Upper lobe of left lung (tissue), 6 donors: ENCODE measurements around the gene WWC1. TPM values are rescaled to one million over a fixed set of nuclear protein-coding genes. Genes with fewer than 3 reads are reported as not detected.

ENCODE experiments used
- ATAC-seq, 2 donors: fragments of 200-7000 bp; cut with Tn5 transposase; one replicate each; pipeline ENCODE4 v1.9.1; 2022; ENCODE audit warnings: mild to moderate bottlenecking in 2 of 2, moderate library complexity in 2 of 2; ENCODE audit not compliant: low FRiP score in 2 of 2
- DNase-seq, 2 donors: peaks; one replicate each; pipeline ENCODE4 v3.0.0-alpha.2; 2019 to 2020
- H3K27ac ChIP-seq, 4 donors: fragments of 200-600 bp; sonication (generic); one replicate each; pipeline ENCODE4 v1.5.1; 2016 to 2019
- H3K27me3 ChIP-seq, 4 donors: fragments of 200-600 bp; sonication (generic); one replicate each; pipeline ENCODE4 v1.5.1; 2017 to 2019
- H3K36me3 ChIP-seq, 4 donors: fragments of 200-600 bp; sonication (generic); one replicate each; pipeline ENCODE4 v1.5.1; 2016 to 2019
- H3K4me1 ChIP-seq, 4 donors: fragments of 200-600 bp; sonication (generic); one replicate each; pipeline ENCODE4 v1.5.1; 2018 to 2019
- H3K4me3 ChIP-seq, 4 donors: fragments of 200-600 bp; sonication (generic); one replicate each; pipeline ENCODE4 v1.5.1; 2017 to 2019; ENCODE audit warnings: mild to moderate bottlenecking in 2 of 4, moderate library complexity in 1 of 4
- H3K9me3 ChIP-seq, 4 donors: fragments of 200-600 bp; sonication (generic); one replicate each; pipeline ENCODE4 v1.5.1; 2018 to 2019
- EP300 ChIP-seq, 4 donors: sonication (generic); formaldehyde crosslinking; IDR thresholded peaks; one replicate each; pipeline ENCODE4 v1.5.1; 2017; ENCODE audit warnings: antibody characterized with exemption in 4 of 4, control low read depth in 2 of 4
- POLR2A ChIP-seq, 4 donors: fragments of 450-650 bp; IDR thresholded peaks; one replicate each; pipeline ENCODE4 v1.5.1; 2016 to 2017; ENCODE audit warnings: antibody characterized with exemption in 4 of 4, mild to moderate bottlenecking in 2 of 4
- POLR2AphosphoS5 ChIP-seq, 2 donors: sonication (generic); formaldehyde crosslinking; IDR thresholded peaks; one replicate each; pipeline ENCODE4 v1.5.1; 2017; ENCODE audit warnings: antibody characterized with exemption in 2 of 2
- WGBS, 2 donors: methylation state at CpG; one replicate each; pipeline ENCODE4 v1.1.5; 2017 to 2018; 5-methylcytosine and 5-hydroxymethylcytosine counted together
- total RNA-seq, 6 donors: library from RNA; depleted of rRNA in 4 of 6; stranded (reverse); fragments of >200 nt in 4 of 6; gene quantifications; one replicate each; pipeline versions ENCODE4 v1.1.0 to v1.2.1, GENCODE V29; 2016 to 2021
- TF ChIP-seq, protein P1 (sequence below), 6 experiments: fragments of 450-650 bp in 4 of 6; fragments of 200-600 bp in 2 of 6; sonication (generic) in 2 of 6; IDR thresholded peaks; one replicate each; pipeline ENCODE4 v1.5.1; 2016 to 2019; ENCODE audit warnings: antibody characterized with exemption in 6 of 6
- donor health status: DM: no; HTN: no; CAD: no; lungs with moderate emphysema.
- donor health status: DM: no; HTN: yes; CAD: no; lungs with severe emphysema.

The WWC1 gene
- total RNA-seq, 6 donors from 2014 or later, result 64.9 to 99.1 (median 86.4) TPM

DNA sequence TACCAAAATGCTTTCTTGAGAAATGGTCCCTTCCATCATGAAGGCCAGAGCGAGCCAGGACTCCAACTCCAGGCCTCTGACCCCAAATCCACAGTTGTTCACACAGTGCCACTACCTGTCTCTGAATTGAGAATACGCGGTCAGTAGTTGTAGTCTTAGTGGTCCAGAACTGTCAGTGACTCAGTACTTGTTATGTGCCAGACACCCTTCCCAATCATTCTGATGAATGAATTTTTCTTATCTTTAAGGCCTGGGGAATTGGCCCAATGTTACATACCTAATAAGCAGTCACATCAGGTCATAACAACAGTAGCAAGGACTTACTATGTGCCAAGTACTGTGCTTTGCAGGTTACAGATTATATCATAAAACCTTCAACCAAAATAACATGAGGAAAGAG, 122.2 kb downstream of the WWC1 start:
- Histone ChIP-seq H3K36me3 (peaks cover 0 to 10% (median 6%) of the 10 kb centered on the region in 4 donors), H3K4me1 (peaks cover 0 to 2% (median 0%) of the 10 kb centered on the region in 4 donors), H3K27me3 (no peaks in the 10 kb centered on the region), H3K9me3 (no peaks in the 10 kb centered on the region), H3K4me3 (no peak overlapping the region), H3K27ac (no peak overlapping the region)
- ATAC-seq, result no peak
- no peak for DNase-seq
- 98 to 100% methylated on average over 3 of the region's 3 CpGs for WGBS, 2 donors
- TF ChIP-seq POLR2A (IDR thresholded peaks at IDR 0.05), result no peak
- TF ChIP-seq, protein P1, sequence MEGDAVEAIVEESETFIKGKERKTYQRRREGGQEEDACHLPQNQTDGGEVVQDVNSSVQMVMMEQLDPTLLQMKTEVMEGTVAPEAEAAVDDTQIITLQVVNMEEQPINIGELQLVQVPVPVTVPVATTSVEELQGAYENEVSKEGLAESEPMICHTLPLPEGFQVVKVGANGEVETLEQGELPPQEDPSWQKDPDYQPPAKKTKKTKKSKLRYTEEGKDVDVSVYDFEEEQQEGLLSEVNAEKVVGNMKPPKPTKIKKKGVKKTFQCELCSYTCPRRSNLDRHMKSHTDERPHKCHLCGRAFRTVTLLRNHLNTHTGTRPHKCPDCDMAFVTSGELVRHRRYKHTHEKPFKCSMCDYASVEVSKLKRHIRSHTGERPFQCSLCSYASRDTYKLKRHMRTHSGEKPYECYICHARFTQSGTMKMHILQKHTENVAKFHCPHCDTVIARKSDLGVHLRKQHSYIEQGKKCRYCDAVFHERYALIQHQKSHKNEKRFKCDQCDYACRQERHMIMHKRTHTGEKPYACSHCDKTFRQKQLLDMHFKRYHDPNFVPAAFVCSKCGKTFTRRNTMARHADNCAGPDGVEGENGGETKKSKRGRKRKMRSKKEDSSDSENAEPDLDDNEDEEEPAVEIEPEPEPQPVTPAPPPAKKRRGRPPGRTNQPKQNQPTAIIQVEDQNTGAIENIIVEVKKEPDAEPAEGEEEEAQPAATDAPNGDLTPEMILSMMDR (IDR thresholded peaks at IDR 0.05), result no peak

GRCh38 chr5:168415401-168415800, 124.0 kb downstream of the WWC1 start:
- no peak for TF ChIP-seq EP300 (IDR thresholded peaks at IDR 0.05)
- DNase-seq (no peak), ATAC-seq (no peak)
- H3K9me3 ChIP-seq, result no peaks in the 10 kb centered on the region
- H3K4me3 ChIP-seq, result no peak overlapping the region
- WGBS, 2 donors, result 79 to 85% methylated on average over 4 of the region's 4 CpGs
- no peak overlapping the region for H3K27ac ChIP-seq
- H3K4me1 ChIP-seq, result no peaks in the 10 kb centered on the region
- peaks cover 0 to 10% (median 4%) of the 10 kb centered on the region in 4 donors for H3K36me3 ChIP-seq
- no peaks in the 10 kb centered on the region for H3K27me3 ChIP-seq

DNA sequence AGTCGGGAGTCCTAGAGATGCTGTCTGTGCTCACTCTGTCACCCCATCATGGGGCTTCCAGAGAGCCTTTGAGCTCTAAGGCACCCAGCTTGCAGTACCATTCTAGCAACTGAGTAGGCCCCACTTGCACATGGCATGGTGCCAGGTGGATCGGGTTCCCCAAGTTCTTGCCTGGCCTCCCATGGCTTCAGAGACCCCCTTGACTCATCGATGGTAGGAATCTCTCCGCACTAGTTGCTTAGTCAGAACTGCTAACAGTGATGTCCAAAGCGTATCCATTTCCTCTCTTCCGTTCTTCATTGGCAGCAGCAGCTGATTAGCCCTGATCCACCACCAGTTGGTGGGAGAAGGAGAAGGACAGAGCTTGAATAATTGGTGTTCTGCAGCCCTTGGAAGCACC, 124.5 kb downstream of the WWC1 start:
- no peaks in the 10 kb centered on the region for H3K4me1 ChIP-seq
- H3K36me3 ChIP-seq, result peaks cover 0 to 11% (median 5%) of the 10 kb centered on the region in 4 donors
- no peak overlapping the region for H3K27ac ChIP-seq
- no peaks in the 10 kb centered on the region for H3K9me3 ChIP-seq
- ATAC-seq, result no peak
- no peak for DNase-seq
- 79 to 80% methylated on average over 6 of the region's 6 CpGs for WGBS, 2 donors
- TF ChIP-seq EP300 (IDR thresholded peaks at IDR 0.05), result no peak
- TF ChIP-seq, protein P1 (IDR thresholded peaks at IDR 0.05), result no peak
- no peak for TF ChIP-seq POLR2AphosphoS5 (IDR thresholded peaks at IDR 0.05)
- no peak for TF ChIP-seq POLR2A (IDR thresholded peaks at IDR 0.05)
- H3K27me3 ChIP-seq, result no peaks in the 10 kb centered on the region
- no peak overlapping the region for H3K4me3 ChIP-seq

GRCh38 chr5:168417731-168418429, 126.4 kb downstream of the WWC1 start:
- ATAC-seq (no peak), DNase-seq (no peak)
- H3K9me3 ChIP-seq, result no peaks in the 10 kb centered on the region
- TF ChIP-seq POLR2A (IDR thresholded peaks at IDR 0.05), result no peak
- no peak for TF ChIP-seq EP300 (IDR thresholded peaks at IDR 0.05)
- TF ChIP-seq, protein P1 (IDR thresholded peaks at IDR 0.05), result no peak
- no peak for TF ChIP-seq POLR2AphosphoS5 (IDR thresholded peaks at IDR 0.05)
- no peaks in the 10 kb centered on the region for H3K4me1 ChIP-seq
- peaks cover 0 to 11% (median 2%) of the 10 kb centered on the region in 4 donors for H3K36me3 ChIP-seq
- 76 to 83% methylated on average over 7 to 10 of the region's 10 CpGs for WGBS, 2 donors
- H3K27me3 ChIP-seq, result no peaks in the 10 kb centered on the region
- H3K4me3 ChIP-seq, result no peak overlapping the region
- H3K27ac ChIP-seq, result no peak overlapping the region

GRCh38 chr5:168420461-168420860, 129.0 kb downstream of the WWC1 start:
- no peak for TF ChIP-seq POLR2A (IDR thresholded peaks at IDR 0.05)
- TF ChIP-seq EP300 (IDR thresholded peaks at IDR 0.05), result no peak
- no peak for TF ChIP-seq POLR2AphosphoS5 (IDR thresholded peaks at IDR 0.05)
- Histone ChIP-seq H3K9me3 (no peaks in the 10 kb centered on the region), H3K27me3 (no peaks in the 10 kb centered on the region), H3K36me3 (peaks cover 0 to 11% (median 3%) of the 10 kb centered on the region in 4 donors), H3K4me1 (no peaks in the 10 kb centered on the region), H3K4me3 (no peak overlapping the region), H3K27ac (no peak overlapping the region)
- 86 to 89% methylated on average over 9 of the region's 9 CpGs for WGBS, 2 donors
- DNase-seq (no peak), ATAC-seq (no peak)

DNA sequence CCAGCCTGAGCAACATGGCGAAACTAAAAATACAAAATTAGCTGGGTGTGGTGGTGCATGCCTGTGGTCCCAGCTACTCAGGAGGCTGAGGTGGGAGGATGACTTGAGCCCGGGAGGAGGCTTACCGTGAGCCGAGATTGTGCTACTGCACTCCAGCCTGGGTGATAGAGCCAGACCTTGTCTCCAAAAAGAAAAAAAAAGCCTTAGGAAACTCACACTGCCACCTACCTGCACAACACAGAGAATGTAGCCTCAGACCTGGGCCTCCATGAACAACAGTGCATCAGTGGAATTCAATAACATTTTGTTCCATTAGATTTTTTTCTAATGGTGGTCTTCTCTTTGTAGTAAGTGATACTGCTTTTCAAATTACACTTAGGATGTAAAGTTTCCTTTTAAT, 131.0 kb downstream of the WWC1 start:
- Histone ChIP-seq H3K9me3 (no peaks in the 10 kb centered on the region), H3K4me3 (no peak overlapping the region), H3K27me3 (no peaks in the 10 kb centered on the region), H3K27ac (no peak overlapping the region), H3K4me1 (no peaks in the 10 kb centered on the region), H3K36me3 (peaks cover 0 to 7% (median 3%) of the 10 kb centered on the region in 4 donors)
- WGBS, 2 donors, result 76 to 78% methylated on average over 4 of the region's 4 CpGs
- DNase-seq, result no peak
- no peak for ATAC-seq
- TF ChIP-seq POLR2AphosphoS5 (IDR thresholded peaks at IDR 0.05) (no peak), EP300 (IDR thresholded peaks at IDR 0.05) (no peak), POLR2A (IDR thresholded peaks at IDR 0.05) (no peak)
- TF ChIP-seq, protein P1 (IDR thresholded peaks at IDR 0.05), result peak in 1 of 6 experiments; percentile 14
